ENCODE results near the gene CBX1.

DNA sequence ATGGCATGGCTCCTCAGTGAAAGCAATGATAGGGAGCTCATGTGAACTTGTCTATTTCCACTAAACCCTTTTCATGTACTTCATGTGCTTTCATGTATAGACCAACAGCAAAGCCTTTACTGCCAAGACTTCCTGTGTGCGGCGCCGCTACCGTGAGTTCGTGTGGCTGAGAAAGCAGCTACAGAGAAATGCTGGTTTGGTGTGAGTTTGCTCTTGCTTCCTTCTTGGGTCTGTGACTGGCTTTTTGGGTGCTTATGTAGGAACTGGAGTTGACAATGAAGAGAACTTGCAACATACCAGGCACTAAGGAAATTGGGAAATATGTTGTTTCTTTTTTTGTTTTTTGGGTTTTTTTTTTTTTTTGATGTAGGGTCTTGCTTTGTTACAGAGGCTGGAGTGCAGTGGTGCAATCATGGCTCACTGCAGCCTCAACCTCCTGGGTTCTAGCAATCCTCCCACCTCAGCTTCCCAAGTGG lies 12.0 kb upstream of the CBX1 start:
- TF ChIP-seq, protein P1, sequence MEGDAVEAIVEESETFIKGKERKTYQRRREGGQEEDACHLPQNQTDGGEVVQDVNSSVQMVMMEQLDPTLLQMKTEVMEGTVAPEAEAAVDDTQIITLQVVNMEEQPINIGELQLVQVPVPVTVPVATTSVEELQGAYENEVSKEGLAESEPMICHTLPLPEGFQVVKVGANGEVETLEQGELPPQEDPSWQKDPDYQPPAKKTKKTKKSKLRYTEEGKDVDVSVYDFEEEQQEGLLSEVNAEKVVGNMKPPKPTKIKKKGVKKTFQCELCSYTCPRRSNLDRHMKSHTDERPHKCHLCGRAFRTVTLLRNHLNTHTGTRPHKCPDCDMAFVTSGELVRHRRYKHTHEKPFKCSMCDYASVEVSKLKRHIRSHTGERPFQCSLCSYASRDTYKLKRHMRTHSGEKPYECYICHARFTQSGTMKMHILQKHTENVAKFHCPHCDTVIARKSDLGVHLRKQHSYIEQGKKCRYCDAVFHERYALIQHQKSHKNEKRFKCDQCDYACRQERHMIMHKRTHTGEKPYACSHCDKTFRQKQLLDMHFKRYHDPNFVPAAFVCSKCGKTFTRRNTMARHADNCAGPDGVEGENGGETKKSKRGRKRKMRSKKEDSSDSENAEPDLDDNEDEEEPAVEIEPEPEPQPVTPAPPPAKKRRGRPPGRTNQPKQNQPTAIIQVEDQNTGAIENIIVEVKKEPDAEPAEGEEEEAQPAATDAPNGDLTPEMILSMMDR (IDR thresholded peaks at IDR 0.05) = no peak
- TF ChIP-seq POLR2AphosphoS5 (IDR thresholded peaks at IDR 0.05) = no peak

Data from prostate gland (tissue), 2 donors.